ENCODE results near the gene FBLN5.

Gene FBLN5

GRCh38 chr14:91945751-91946621 lies 1.5 kb downstream of the FBLN5 start:
- no peak for ATAC-seq

GRCh38 chr14:91942946-91943345 lies 4.5 kb downstream of the FBLN5 start:
- no peak for ATAC-seq

- no peak for ATAC-seq
Measured at GRCh38 chr14:91942128-91942527, 5.4 kb downstream of the FBLN5 start.

- no peak for ATAC-seq
Measured at GRCh38 chr14:91940209-91940608, 7.3 kb downstream of the FBLN5 start.

- no peak for ATAC-seq
Measured at GRCh38 chr14:91935586-91935985, 11.9 kb downstream of the FBLN5 start.

GRCh38 chr14:91934554-91935285 lies 12.8 kb downstream of the FBLN5 start:
- ATAC-seq, result no peak

- ATAC-seq, result no peak
Measured at GRCh38 chr14:91931478-91932088, 15.9 kb downstream of the FBLN5 start.

- ATAC-seq, result no peak
Measured at GRCh38 chr14:91929700-91930099, 17.8 kb downstream of the FBLN5 start.

GRCh38 chr14:91927800-91928199 lies 19.7 kb downstream of the FBLN5 start:
- ATAC-seq, result no peak

GRCh38 chr14:91927191-91927590 lies 20.3 kb downstream of the FBLN5 start:
- no peak for ATAC-seq

- ATAC-seq, result no peak
Measured at GRCh38 chr14:91926131-91926890, 21.2 kb downstream of the FBLN5 start.

- no peak for ATAC-seq
Measured at GRCh38 chr14:91925727-91926121, 21.8 kb downstream of the FBLN5 start.

GRCh38 chr14:91925001-91925726 lies 22.3 kb downstream of the FBLN5 start:
- ATAC-seq, result no peak

- no peak for ATAC-seq
Measured at GRCh38 chr14:91920526-91920925, 27.0 kb downstream of the FBLN5 start.

- ATAC-seq, result no peak
Measured at GRCh38 chr14:91919814-91920213, 27.7 kb downstream of the FBLN5 start.

- no peak for ATAC-seq
Measured at GRCh38 chr14:91918186-91918883, 29.2 kb downstream of the FBLN5 start.

GRCh38 chr14:91912035-91912434 lies 35.5 kb downstream of the FBLN5 start:
- ATAC-seq, result no peak

- peak; percentile 67 to 84 for ATAC-seq
Measured at GRCh38 chr14:91911474-91912032, 35.9 kb downstream of the FBLN5 start.

GRCh38 chr14:91910196-91910595 lies 37.3 kb downstream of the FBLN5 start:
- no peak for ATAC-seq

- ATAC-seq, result no peak
Measured at GRCh38 chr14:91906374-91906773, 41.1 kb downstream of the FBLN5 start.
